Brain microvascular endothelial cell (primary cell): ENCODE results near the gene CYYR1.

Experiments
- DNase-seq: peaks from one replicate; pipeline ENCODE4 v3.0.0-alpha.2; 2020
- H3K27ac ChIP-seq: fragments of 250-450 bp; sonication (Bioruptor Pico); 2 replicates; pipeline ENCODE4 v1.5.1; 2020; ENCODE audit warnings: mild to moderate bottlenecking, moderate library complexity
- H3K27me3 ChIP-seq: fragments of 250-450 bp; sonication (Bioruptor Pico); replicated peaks from 2 replicates; pipeline ENCODE4 v1.5.1; 2020; ENCODE audit warnings: mild to moderate bottlenecking
- H3K36me3 ChIP-seq: fragments of 250-450 bp; sonication (Bioruptor Pico); replicated peaks from 2 replicates; pipeline ENCODE4 v1.5.1; 2020; ENCODE audit warnings: mild to moderate bottlenecking
- H3K4me3 ChIP-seq: 2 replicates; pipeline ENCODE4 v1.5.1; 2011; ENCODE audit warnings: low read depth, mild to moderate bottlenecking, control low read depth, low read length, moderate library complexity
- in situ Hi-C: cut with HindIII; loops from 2 replicates; pipeline ENCODE4 v1.10.0; 2017; ENCODE audit warnings: low sequenced_read_pairs, low pct_ligation_motif_present
- TF ChIP-seq, protein P1 (sequence below): IDR thresholded peaks from 2 replicates; pipeline ENCODE4 v1.5.1; 2011; ENCODE audit warnings: low read depth, mild to moderate bottlenecking, moderate library complexity, low read length, control low read depth, inconsistent platforms; ENCODE audit errors: missing control alignments

Gene CYYR1

GRCh38 chr21:26443291-26443690 is 129.8 kb downstream of the CYYR1 start:
- Histone ChIP-seq H3K27me3 (no peaks in the 10 kb centered on the region), H3K36me3 (no peaks in the 10 kb centered on the region), H3K4me3 (no peak overlapping the region), H3K27ac (no peak overlapping the region)
- TF ChIP-seq, protein P1, sequence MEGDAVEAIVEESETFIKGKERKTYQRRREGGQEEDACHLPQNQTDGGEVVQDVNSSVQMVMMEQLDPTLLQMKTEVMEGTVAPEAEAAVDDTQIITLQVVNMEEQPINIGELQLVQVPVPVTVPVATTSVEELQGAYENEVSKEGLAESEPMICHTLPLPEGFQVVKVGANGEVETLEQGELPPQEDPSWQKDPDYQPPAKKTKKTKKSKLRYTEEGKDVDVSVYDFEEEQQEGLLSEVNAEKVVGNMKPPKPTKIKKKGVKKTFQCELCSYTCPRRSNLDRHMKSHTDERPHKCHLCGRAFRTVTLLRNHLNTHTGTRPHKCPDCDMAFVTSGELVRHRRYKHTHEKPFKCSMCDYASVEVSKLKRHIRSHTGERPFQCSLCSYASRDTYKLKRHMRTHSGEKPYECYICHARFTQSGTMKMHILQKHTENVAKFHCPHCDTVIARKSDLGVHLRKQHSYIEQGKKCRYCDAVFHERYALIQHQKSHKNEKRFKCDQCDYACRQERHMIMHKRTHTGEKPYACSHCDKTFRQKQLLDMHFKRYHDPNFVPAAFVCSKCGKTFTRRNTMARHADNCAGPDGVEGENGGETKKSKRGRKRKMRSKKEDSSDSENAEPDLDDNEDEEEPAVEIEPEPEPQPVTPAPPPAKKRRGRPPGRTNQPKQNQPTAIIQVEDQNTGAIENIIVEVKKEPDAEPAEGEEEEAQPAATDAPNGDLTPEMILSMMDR, result no peak
- in situ Hi-C loops, result no loop called here
- no peak for DNase-seq

DNA sequence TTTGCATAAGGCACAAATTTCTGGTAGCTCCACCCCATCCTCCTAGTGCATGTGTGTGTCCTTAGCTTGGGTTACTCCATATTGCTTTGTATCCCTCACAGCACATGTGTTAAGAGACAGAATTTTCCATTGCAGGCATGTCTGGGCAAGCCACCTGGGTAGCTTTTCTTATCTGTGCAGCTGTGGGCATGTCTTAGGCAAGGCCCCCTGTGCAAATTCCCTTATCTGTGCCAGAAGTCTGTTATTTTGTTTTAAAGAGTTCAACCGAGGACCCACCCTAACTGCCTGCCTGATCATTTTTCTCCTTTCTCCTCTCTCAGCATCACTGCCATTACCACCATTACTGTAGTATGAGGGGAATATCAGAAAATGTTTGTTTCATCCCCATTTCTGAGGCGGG is 131.9 kb downstream of the CYYR1 start:
- TF ChIP-seq, protein P1, result no peak
- Histone ChIP-seq H3K27ac (no peak overlapping the region), H3K36me3 (no peaks in the 10 kb centered on the region), H3K4me3 (no peak overlapping the region), H3K27me3 (no peaks in the 10 kb centered on the region)
- no peak for DNase-seq
- in situ Hi-C loops, result no loop called here

GRCh38 chr21:26438976-26439375 is 134.1 kb downstream of the CYYR1 start:
- no peak for DNase-seq
- in situ Hi-C loops, result no loop called here

GRCh38 chr21:26437326-26438009 is 135.6 kb downstream of the CYYR1 start:
- no peaks in the 10 kb centered on the region for H3K27me3 ChIP-seq
- no peaks in the 10 kb centered on the region for H3K36me3 ChIP-seq
- TF ChIP-seq, protein P1, result no peak
- DNase-seq, result no peak
- H3K4me3 ChIP-seq, result no peak overlapping the region
- H3K27ac ChIP-seq, result no peak overlapping the region
- in situ Hi-C loops, result no loop called here

More at GRCh38 chr21:26438976-26439375, 134.1 kb downstream of the CYYR1 start:
- TF ChIP-seq, protein P1, result no peak
- Histone ChIP-seq H3K27me3 (no peaks in the 10 kb centered on the region), H3K27ac (no peak overlapping the region), H3K36me3 (no peaks in the 10 kb centered on the region), H3K4me3 (no peak overlapping the region)

DNA sequence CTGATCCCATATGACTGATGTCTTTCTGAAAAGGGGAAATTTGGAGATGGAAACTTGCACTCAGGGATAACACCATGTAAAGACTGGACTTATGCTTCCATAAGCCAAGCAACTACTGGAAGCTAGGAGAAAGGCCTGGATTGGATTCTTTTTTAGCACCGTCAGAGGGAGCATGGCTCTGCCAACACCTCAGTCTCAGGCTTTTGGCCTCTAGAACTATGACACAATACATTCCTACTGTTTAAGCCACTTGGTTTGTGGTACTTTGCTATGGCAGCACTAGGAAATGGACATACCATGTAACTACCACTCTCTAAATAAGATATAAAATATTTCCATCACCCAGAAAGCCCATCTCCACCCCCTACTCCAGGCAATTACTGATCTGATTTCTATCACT is 139.7 kb downstream of the CYYR1 start:
- in situ Hi-C loops, result no loop called here
- H3K36me3 ChIP-seq, result no peaks in the 10 kb centered on the region
- TF ChIP-seq, protein P1, result no peak
- H3K27me3 ChIP-seq, result no peaks in the 10 kb centered on the region
- no peak overlapping the region for H3K4me3 ChIP-seq
- H3K27ac ChIP-seq, result no peak overlapping the region
- no peak for DNase-seq

DNA sequence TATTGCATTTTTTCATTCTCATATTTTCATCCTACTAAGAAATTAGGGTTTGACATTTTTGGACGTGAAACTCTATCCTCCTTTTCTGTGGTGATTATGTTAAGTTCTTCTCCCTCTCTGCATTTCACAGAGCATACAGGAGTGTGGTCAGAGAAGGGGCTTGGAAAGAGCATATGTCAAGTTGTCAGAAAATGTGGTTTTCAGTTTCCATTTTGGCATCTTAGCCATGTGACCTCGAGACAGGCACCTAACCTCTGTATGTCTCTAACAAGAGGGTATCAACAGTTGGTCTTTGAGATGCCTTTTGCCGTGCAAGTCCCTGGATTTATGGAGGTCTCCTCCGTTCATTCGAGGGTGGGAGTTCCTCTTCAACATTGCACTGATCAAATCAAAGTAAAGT is 140.7 kb downstream of the CYYR1 start:
- Histone ChIP-seq H3K4me3 (no peak overlapping the region), H3K27ac (no peak overlapping the region), H3K36me3 (no peaks in the 10 kb centered on the region), H3K27me3 (no peaks in the 10 kb centered on the region)
- TF ChIP-seq, protein P1, result no peak
- no peak for DNase-seq
- in situ Hi-C loops, result no loop called here
